Measurements from ENCODE around the gene CARD8. TPM values are rescaled to one million over a fixed set of nuclear protein-coding genes. Genes with fewer than 3 reads are reported as not detected.

The CARD8 gene
- polyA plus RNA-seq, 12 donors, result 32.6 to 66.1 (median 46.1) TPM; not detected in 1

- DNase-seq, result no peak
These were observed 36.7 kb downstream of the CARD8 start for GRCh38 chr19:48218997-48219396.

GRCh38 chr19:48216933-48217332, 38.8 kb downstream of the CARD8 start:
- DNase-seq, result no peak

GRCh38 chr19:48213959-48214358, 41.8 kb downstream of the CARD8 start:
- no peak for DNase-seq

GRCh38 chr19:48210005-48210404, 45.7 kb downstream of the CARD8 start:
- DNase-seq, result no peak

DNA sequence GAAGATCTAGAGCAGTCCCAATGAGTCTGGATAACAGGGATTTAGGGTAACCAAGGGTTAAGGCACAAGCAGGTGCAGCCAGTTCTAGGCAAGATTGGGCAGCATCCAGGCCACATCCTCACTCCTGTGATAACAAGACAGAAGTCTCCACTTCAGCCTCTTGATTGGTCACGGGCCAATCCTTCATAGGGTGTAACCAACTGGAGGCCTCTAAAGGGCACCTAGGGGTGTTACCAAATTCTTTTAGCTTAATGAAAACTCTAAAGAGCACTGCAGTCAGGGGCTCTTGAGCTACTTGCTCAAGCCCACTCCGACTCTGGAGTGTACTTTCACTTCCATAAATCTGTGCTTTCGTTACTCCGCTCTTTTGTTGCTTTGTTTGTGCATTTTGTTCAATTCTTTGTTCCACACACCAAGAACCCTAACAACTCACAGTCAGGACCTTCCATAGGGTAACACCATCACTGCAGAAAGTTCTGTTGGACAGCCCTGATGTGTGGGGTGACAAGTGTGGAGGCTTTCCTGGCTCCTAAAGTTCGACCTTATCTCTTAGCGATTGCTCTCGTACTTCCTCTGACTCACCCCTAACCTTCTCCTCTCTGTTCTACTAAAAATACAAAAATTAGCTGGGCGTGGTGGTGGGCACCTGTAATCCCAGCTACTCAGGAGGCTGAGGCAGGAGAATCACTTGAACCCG, 49.2 kb downstream of the CARD8 start:
- DNase-seq, result no peak

GRCh38 chr19:48203794-48204628, 51.7 kb downstream of the CARD8 start:
- peak; percentile 96 for DNase-seq

DNA sequence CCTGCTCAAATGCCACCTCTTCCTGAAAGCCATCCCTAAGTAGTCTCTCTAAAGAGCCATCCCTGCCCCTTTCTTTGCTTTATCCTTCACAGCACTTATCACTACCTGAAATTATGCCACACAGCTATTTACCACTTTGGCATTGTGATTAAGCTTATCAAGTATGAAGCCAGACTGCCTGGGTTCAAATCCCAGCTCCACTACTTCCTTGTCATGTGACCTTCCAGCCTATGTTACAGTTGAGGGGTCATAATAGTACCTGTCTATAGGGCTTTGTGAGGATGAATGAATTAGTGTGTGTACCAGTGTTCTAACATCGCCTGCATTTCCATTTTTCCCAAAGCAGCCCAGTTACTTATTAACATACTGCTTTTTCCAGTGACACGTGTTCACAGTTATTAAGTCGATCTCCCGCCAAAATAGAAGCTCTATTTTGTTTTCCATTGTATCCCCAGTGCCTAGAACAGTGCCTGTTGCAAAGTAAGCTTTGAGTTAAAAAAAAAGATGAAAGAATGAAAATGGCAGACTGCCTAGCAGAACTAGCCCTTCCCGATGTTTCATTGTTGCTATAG, 52.4 kb downstream of the CARD8 start:
- DNase-seq, result no peak

- no peak for DNase-seq
These were observed 58.6 kb downstream of the CARD8 start for GRCh38 chr19:48196933-48197665.

- DNase-seq, result no peak
These were observed 59.4 kb downstream of the CARD8 start for GRCh38 chr19:48196321-48196763.

DNA sequence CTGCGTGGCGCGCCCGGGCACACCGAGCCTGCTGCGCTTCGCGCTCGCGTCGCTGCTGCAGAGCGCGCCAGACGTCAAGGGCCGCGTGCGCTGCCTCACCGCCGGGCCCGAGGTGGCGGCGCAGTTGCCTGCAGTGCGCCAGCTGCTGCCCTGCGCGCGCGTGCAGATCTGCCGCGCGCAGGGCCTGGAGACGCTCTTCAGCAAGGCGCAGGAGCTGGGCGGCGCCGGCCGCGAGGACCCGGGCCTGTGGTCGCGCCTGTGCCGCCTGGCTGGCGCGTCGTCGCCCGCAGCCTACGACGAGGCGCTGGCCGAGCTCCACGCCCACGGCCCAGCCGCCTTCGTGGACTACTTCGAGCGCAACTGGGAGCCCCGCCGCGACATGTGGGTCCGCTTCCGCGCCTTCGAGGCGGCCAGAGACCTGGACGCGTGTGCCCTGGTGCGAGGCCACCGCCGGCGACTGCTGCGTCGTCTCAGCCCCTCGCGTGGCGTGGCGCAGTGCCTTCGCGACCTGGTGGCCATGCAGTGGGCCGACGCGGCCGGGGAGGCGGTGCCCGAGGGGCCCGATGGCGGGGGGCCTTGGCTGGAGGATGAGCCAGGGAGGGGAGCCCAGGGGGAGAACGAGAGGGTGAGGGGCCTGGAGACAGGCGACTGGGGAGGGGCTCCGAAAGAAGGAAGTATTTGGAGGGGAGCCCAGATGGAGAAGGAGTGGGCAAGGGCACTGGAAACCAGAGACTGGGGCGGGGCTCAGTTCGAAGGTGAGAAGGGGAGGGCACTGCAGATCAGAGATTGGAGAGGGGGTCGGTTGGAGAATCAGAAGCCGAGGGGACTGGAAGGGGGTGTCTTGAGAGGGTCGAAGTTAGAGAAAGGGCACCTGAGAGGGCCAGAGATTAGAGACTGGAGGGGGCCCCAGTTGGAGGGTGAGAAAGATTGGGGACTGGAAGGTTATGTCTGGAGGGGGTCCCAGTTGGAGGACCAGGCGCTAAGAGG, 60.6 kb downstream of the CARD8 start:
- no peak for DNase-seq

- DNase-seq, result no peak
These were observed 61.5 kb downstream of the CARD8 start for GRCh38 chr19:48194041-48194843.

GRCh38 chr19:48192750-48193149, 63.0 kb downstream of the CARD8 start:
- DNase-seq, result no peak

- no peak for DNase-seq
These were observed 64.8 kb downstream of the CARD8 start for GRCh38 chr19:48190885-48191284.

DNA sequence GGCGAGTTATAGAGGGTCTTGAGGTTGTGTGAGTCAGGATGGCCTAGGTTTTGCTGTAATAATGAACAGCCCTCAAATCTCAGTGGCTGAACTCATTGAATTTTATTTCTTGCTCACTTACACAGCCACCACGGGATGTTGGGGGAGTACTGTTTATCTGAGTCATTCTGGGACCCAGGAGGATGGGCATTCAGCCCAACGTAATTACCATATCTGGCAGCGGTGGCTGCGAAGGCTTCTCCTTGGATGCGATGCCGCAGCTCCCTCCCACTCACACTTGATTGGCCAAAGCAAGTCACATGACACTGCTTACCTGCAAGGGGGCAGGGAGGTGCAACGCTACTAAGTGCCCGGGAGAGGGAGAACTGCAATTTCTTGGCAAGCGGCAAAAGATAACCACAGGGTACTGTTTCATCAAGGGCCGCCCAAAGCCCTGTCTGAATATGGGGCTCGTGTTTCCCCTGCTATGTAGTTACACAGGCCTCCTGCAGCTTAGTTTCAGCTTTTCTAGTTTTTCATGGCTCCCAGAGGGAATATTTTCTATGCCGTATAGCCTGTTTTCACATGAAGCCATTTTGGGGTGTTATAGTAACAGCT, 65.3 kb downstream of the CARD8 start:
- no peak for DNase-seq

- DNase-seq, result no peak
These were observed 69.1 kb downstream of the CARD8 start for GRCh38 chr19:48186541-48186991.

- DNase-seq, result no peak
These were observed 69.7 kb downstream of the CARD8 start for GRCh38 chr19:48186015-48186414.

GRCh38 chr19:48183356-48183755, 72.4 kb downstream of the CARD8 start:
- DNase-seq, result no peak

- DNase-seq, result no peak
These were observed 73.3 kb downstream of the CARD8 start for GRCh38 chr19:48182434-48182833.

DNA sequence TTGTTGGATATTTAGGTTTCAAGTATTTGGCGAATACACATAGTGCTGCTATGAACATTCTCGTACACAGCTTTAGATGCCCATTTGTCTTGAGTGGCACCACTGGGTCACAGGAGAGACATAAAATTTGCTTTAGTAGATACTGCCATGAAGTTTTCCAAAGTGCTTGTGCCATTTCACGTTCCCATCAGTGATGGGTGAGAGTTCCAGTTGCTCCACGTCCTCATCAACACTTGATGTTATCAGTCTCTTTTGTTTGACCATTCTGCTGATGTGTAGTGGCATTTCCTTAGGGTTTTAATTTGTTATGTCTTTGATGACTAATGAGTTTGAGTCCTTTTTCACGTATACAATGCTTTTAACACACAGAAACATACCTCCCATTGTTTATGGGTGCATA, 74.2 kb downstream of the CARD8 start:
- no peak for DNase-seq

Data from muscle of arm (tissue), 12 donors.